Suprapubic skin (tissue), 4 donors: ENCODE measurements around the gene AGO1. TPM values are rescaled to one million over a fixed set of nuclear protein-coding genes. Genes with fewer than 3 reads are reported as not detected.
A peak's percentile ranks its signal among the peaks of the same experiment; 100 is the strongest.

Source experiments
- DNase-seq, 2 donors: peaks; one replicate each; pipeline ENCODE4 v3.0.0-alpha.2; 2019; ENCODE audit warnings: low spot score in 2 of 2
- H3K27ac ChIP-seq: fragments of 200-600 bp; sonication (generic); one replicate; pipeline ENCODE4 v1.5.1; 2019
- H3K27me3 ChIP-seq: fragments of 200-600 bp; sonication (generic); one replicate; pipeline ENCODE4 v1.5.1; 2019
- H3K36me3 ChIP-seq: fragments of 200-600 bp; sonication (generic); one replicate; pipeline ENCODE4 v1.5.1; 2019
- H3K4me1 ChIP-seq: fragments of 200-600 bp; sonication (generic); one replicate; pipeline ENCODE4 v1.5.1; 2019
- H3K4me3 ChIP-seq: fragments of 200-600 bp; sonication (generic); one replicate; pipeline ENCODE4 v1.5.1; 2019; ENCODE audit warnings: mild to moderate bottlenecking
- H3K9me3 ChIP-seq: fragments of 200-600 bp; sonication (generic); one replicate; pipeline ENCODE4 v1.5.1; 2019
- CTCF ChIP-seq, 2 donors: fragments of 200-600 bp in 1 of 2; fragments of 450-650 bp in 1 of 2; sonication (generic) in 1 of 2; IDR thresholded peaks; one replicate each; pipeline ENCODE4 v1.5.1; 2016 to 2019; ENCODE audit warnings: antibody characterized with exemption in 2 of 2, mild to moderate bottlenecking in 1 of 2, moderate library complexity in 1 of 2
- EP300 ChIP-seq: sonication (generic); formaldehyde crosslinking; IDR thresholded peaks from one replicate; pipeline ENCODE4 v1.6.1; 2017; ENCODE audit warnings: antibody characterized with exemption
- POLR2A ChIP-seq, 2 donors: fragments of 450-650 bp; IDR thresholded peaks; one replicate each; pipeline ENCODE4 v1.6.1; 2017; ENCODE audit warnings: antibody characterized with exemption in 2 of 2, mild to moderate bottlenecking in 2 of 2, moderate library complexity in 2 of 2
- POLR2AphosphoS5 ChIP-seq, 3 donors: sonication (generic); formaldehyde crosslinking; IDR thresholded peaks; one replicate each; pipeline ENCODE4 v1.6.1; 2017; ENCODE audit warnings: antibody characterized with exemption in 3 of 3
- WGBS: methylation state at CpG from one replicate; pipeline ENCODE4 v1.1.5; 2018; 5-methylcytosine and 5-hydroxymethylcytosine counted together
- total RNA-seq, 4 donors: library from RNA; depleted of rRNA; stranded (reverse); fragments of >200 nt; gene quantifications; one replicate each; pipeline ENCODE4 v1.1.0, GENCODE V29; 2016

The AGO1 gene
- total RNA-seq, 4 donors from 2014 or later: 21.6 to 48.4 (median 35.4) TPM

DNA sequence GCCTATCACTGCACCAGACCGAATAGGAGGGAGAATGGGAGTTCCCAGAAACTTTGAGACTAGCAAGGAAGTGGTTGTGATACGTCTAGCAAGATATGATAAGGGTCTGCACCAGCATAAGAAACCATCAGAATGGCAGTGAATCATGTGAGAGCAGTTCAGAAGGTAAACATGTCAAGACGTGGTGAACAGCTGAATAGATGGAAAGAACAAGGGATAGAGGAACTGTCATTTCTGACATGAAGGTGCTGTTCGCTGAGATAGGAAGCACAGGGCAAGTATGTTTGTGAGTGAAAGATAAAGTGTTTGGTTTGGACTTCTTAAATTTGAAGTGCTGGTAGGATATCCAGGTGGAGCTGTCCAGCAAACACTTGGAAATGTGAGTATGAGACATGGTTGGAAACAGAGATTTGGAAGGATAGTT is 1.1 kb upstream of the AGO1 start:
- Histone ChIP-seq H3K4me1 (peaks cover 23% of the 10 kb centered on the region), H3K27ac (no peak overlapping the region), H3K27me3 (no peaks in the 10 kb centered on the region), H3K4me3 (no peak overlapping the region), H3K36me3 (no peaks in the 10 kb centered on the region), H3K9me3 (no peaks in the 10 kb centered on the region)
- whole genome bisulfite sequencing: 60% methylated on average over 4 of the region's 4 CpGs
- TF ChIP-seq POLR2A (IDR thresholded peaks at IDR 0.05): no peak
- no peak for TF ChIP-seq EP300
- TF ChIP-seq CTCF (IDR thresholded peaks at IDR 0.05): no peak
- no peak for TF ChIP-seq POLR2AphosphoS5 (IDR thresholded peaks at IDR 0.05)
- no peak for DNase-seq

GRCh38 chr1:35882586-35882944 is 444 bp upstream of the AGO1 start:
- H3K27ac ChIP-seq: no peak overlapping the region
- 50% methylated on average over 16 of the region's 16 CpGs for WGBS
- no peak for DNase-seq
- H3K4me1 ChIP-seq: peaks cover 23% of the 10 kb centered on the region
- H3K27me3 ChIP-seq: no peaks in the 10 kb centered on the region
- TF ChIP-seq POLR2AphosphoS5 (IDR thresholded peaks at IDR 0.05) (no peak), EP300 (no peak), POLR2A (IDR thresholded peaks at IDR 0.05) (no peak), CTCF (IDR thresholded peaks at IDR 0.05) (no peak)
- no peaks in the 10 kb centered on the region for H3K36me3 ChIP-seq
- no peaks in the 10 kb centered on the region for H3K9me3 ChIP-seq
- peak overlapping the region; percentile 93 for H3K4me3 ChIP-seq

GRCh38 chr1:35883635-35884101 is 659 bp downstream of the AGO1 start:
- H3K36me3 ChIP-seq: peaks cover 4% of the 10 kb centered on the region
- WGBS: 0% methylated on average over 20 of the region's 29 CpGs
- peak in 1 of 2 donors; percentile 71 for DNase-seq
- H3K9me3 ChIP-seq: no peaks in the 10 kb centered on the region
- peaks cover 23% of the 10 kb centered on the region for H3K4me1 ChIP-seq
- H3K27me3 ChIP-seq: no peaks in the 10 kb centered on the region
- H3K27ac ChIP-seq: peak overlapping the region; percentile 64
- no peak for TF ChIP-seq EP300
- peak overlapping the region; percentile 93 for H3K4me3 ChIP-seq

- H3K27ac ChIP-seq: no peak overlapping the region
- peaks cover 23% of the 10 kb centered on the region for H3K4me1 ChIP-seq
- TF ChIP-seq EP300 (no peak), CTCF (IDR thresholded peaks at IDR 0.05) (no peak), POLR2A (IDR thresholded peaks at IDR 0.05) (no peak), POLR2AphosphoS5 (IDR thresholded peaks at IDR 0.05) (no peak)
- H3K27me3 ChIP-seq: no peaks in the 10 kb centered on the region
- WGBS: 50% methylated on average over 2 of the region's 2 CpGs
- peaks cover 16% of the 10 kb centered on the region for H3K36me3 ChIP-seq
- no peak overlapping the region for H3K4me3 ChIP-seq
- no peaks in the 10 kb centered on the region for H3K9me3 ChIP-seq
- DNase-seq: no peak
These were observed 1.9 kb downstream of the AGO1 start for GRCh38 chr1:35884934-35885333.

DNA sequence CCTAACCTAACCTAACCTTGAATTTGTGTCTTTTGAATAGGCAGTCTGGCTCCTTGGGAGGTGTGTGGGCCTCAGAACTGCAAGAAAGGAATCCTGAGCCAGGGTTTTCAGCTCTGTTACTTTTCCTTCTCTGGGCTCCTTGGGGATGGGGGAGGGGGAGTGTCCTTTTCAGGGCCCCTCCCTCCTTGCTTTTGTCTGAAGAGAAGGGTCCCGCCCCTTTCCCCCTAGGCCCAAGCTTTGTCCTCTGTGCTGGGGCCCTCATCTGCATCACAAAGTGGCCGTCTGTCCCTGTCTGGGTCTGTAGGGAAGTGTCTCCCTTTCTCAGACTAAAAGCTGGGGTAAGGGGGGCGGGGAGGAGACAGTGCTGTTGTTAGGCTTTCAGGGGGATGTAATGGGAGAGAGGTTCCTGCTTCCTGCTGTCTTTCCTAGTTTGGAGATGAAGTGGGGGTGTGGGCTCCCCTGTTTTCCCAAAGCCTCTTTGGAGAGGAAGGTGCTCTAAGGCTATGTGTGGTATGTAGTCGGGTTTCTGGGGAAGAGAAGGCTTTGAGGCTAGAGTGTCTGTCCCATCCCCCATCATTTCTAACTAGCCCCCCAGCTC is 3.1 kb downstream of the AGO1 start:
- DNase-seq: no peak
- no peaks in the 10 kb centered on the region for H3K27me3 ChIP-seq
- TF ChIP-seq EP300: no peak
- TF ChIP-seq CTCF (IDR thresholded peaks at IDR 0.05): no peak
- no peak for TF ChIP-seq POLR2A (IDR thresholded peaks at IDR 0.05)
- no peak for TF ChIP-seq POLR2AphosphoS5 (IDR thresholded peaks at IDR 0.05)
- no peak overlapping the region for H3K27ac ChIP-seq
- H3K4me1 ChIP-seq: peaks cover 23% of the 10 kb centered on the region
- WGBS: 61% methylated on average over 4 of the region's 4 CpGs
- peaks cover 27% of the 10 kb centered on the region for H3K36me3 ChIP-seq
- H3K9me3 ChIP-seq: no peaks in the 10 kb centered on the region
- no peak overlapping the region for H3K4me3 ChIP-seq
